ENCODE measurements around the gene SIGLEC7. TPM values are rescaled to one million over a fixed set of nuclear protein-coding genes. Genes with fewer than 3 reads are reported as not detected.

SIGLEC7 gene
- total and polyA plus RNA-seq, 10 of the 15 experiments (the other 5 are each of a cell fraction or from before 2014, with no cell fraction given): 0.15 TPM; not detected in 9

- no peak overlapping the region for H3K4me3 ChIP-seq
- SMC1A ChIA-PET (ENCODE audit: uncharacterized antibody, unreplicated experiment): interaction anchor here (0.9 to 4.0 kb wide), 2 partner anchors 98 to 102 kb away, joined by 3 to 19 read pairs; no protein-coding TSS in a partner anchor
- no peaks in the 10 kb centered on the region for H3K36me3 ChIP-seq (ENCODE audit: control insufficient read depth in 2 of 2, insufficient read depth in 2 of 2, low read length in 1 of 2)
- H4K20me1 ChIP-seq (ENCODE audit: control insufficient read depth, insufficient read depth): no peaks in the 10 kb centered on the region; the same call in 1 of the 2 replicates
- H3K4me2 ChIP-seq (ENCODE audit: control insufficient read depth, insufficient read depth): no peak overlapping the region
- in situ Hi-C loops (cut with MboI) (loop anchor here (5.0 kb wide), 1 partner anchor 99 kb away; no protein-coding TSS in a partner anchor), intact Hi-C loops (cut with micrococcal nuclease; ENCODE audit: unreplicated experiment) (loop anchor here (1.0 kb wide), 1 partner anchor 101 kb away; no protein-coding TSS in a partner anchor)
- peaks cover 2 to 3% of the 10 kb centered on the region in 2 experiments; a peak in 3 of 4 replicates for H3K27me3 ChIP-seq (replicated peaks in 1 of 2; ENCODE audit: control insufficient read depth in 2 of 2, insufficient read depth in 2 of 2, low read length in 1 of 2)
- no peak overlapping the region for H3K9ac ChIP-seq (ENCODE audit: control insufficient read depth, insufficient read depth, low read length)
- 41% methylated on average over 7 of the region's 7 CpGs for WGBS (ENCODE audit: insufficient coverage, insufficient replicate concordance, low lambda C conversion rate, missing lambda C conversion rate)
- H3K27ac ChIP-seq (ENCODE audit: control insufficient read depth, insufficient read depth): no peak overlapping the region
- BruUV-seq (replicated peaks): no TSS peak
- H3K79me2 ChIP-seq (ENCODE audit: control insufficient read depth, insufficient read depth, low read length): no peaks in the 10 kb centered on the region
- peaks cover 9% of the 10 kb centered on the region for H3K4me1 ChIP-seq (ENCODE audit: control insufficient read depth, insufficient read depth, low read length)
- peak; percentile 52 for FAIRE-seq
- ATAC-seq: peak; percentile 84
- DNase-seq (ENCODE audit: low read depth, low spot score): no peak
- POLR2A ChIA-PET: no interaction called here
- H3K9me3 ChIP-seq (replicated peaks; ENCODE audit: control insufficient read depth, insufficient read depth, low read length): no peaks in the 10 kb centered on the region
- RAD21 ChIA-PET (ENCODE audit: unreplicated experiment): interaction anchor here (1.4 to 2.1 kb wide), 2 partner anchors 99 to 101 kb away, joined by 3 to 12 read pairs; no protein-coding TSS in a partner anchor
- no peak overlapping the region for H2AFZ ChIP-seq (ENCODE audit: control insufficient read depth, low read depth, low read length)
- CTCF ChIA-PET: interaction anchor here (0.5 to 10.1 kb wide), 19 partner anchors 10 to 519 kb away, joined by 3 to 121 read pairs (median 4); partner anchors contain the start of genes SIGLEC7 and SIGLECL1
- TF ChIP-seq RAD21 (IDR thresholded peaks at IDR 0.05; ENCODE audit: insufficient read depth, low read depth, low read length): peak; percentile 74
- TF ChIP-seq TARDBP (IDR thresholded peaks at IDR 0.05; ENCODE audit: borderline replicate concordance): no peak
- TF ChIP-seq NR2F1 (conservative IDR thresholded peaks at IDR 0.05): no peak
- TF ChIP-seq ZBTB33 (IDR thresholded peaks at IDR 0.05): peak; percentile 72; the same call in 1 of the 2 replicates
- TF ChIP-seq ZNF592 (IDR thresholded peaks at IDR 0.05): no peak
- TF ChIP-seq EGR1 (IDR thresholded peaks at IDR 0.05; ENCODE audit: borderline replicate concordance in 1 of 2, low read depth in 2 of 2, low read length in 2 of 2): no peak
- peak; percentile 56 for TF ChIP-seq SMC3 (IDR thresholded peaks at IDR 0.05; ENCODE audit: borderline replicate concordance, low read length)
- no peak for TF ChIP-seq NR2C1 (IDR thresholded peaks at IDR 0.05)
- TF ChIP-seq YY1 (IDR thresholded peaks at IDR 0.05; ENCODE audit: low read depth, low read length): 0 out of 2 replicates have a peak, but pooled peaks have one; percentile 43
- TF ChIP-seq FOXM1 (IDR thresholded peaks at IDR 0.05; ENCODE audit: low read depth, low read length): 0 out of 2 replicates have a peak, but pooled peaks have one; percentile 21
- no peak for TF ChIP-seq HCFC1 (IDR thresholded peaks at IDR 0.05; ENCODE audit: low read length)
- TF ChIP-seq PBX3 (IDR thresholded peaks at IDR 0.05; ENCODE audit: insufficient replicate concordance, low read depth, low read length): no peak
- TF ChIP-seq JUND (IDR thresholded peaks at IDR 0.05; ENCODE audit: low read depth, low read length): no peak
- no peak for TF ChIP-seq SUZ12 (IDR thresholded peaks at IDR 0.05; ENCODE audit: unreplicated experiment)
- no peak for TF ChIP-seq GABPA (IDR thresholded peaks at IDR 0.05; ENCODE audit: low read depth)
- no peak for TF ChIP-seq ZSCAN29 (IDR thresholded peaks at IDR 0.05)
- TF ChIP-seq CREM (IDR thresholded peaks at IDR 0.05; ENCODE audit: low read depth): no peak
Measured at GRCh38 chr19:51158474-51159129, 16.5 kb downstream of the SIGLEC7 start.

Data from GM12878 (cell line).